GM23248 (cell line): ENCODE data around the gene LGR5. TPM values are rescaled to one million over a fixed set of nuclear protein-coding genes. Genes with fewer than 3 reads are reported as not detected.
"Not testable (repeated sequence)": the region's sequence is repeated elsewhere in the genome, so short reads cannot be mapped to it uniquely, and the experiment has no call there.

Experiments
- DNase-seq: peaks from one replicate; pipeline ENCODE4 v3.0.0-alpha.2; 2015
- H2AFZ ChIP-seq: fragments of 200-600 bp; sonication (generic); 2 replicates; pipeline ENCODE4 v1.6.1; 2016; ENCODE audit warnings: antibody characterized with exemption
- H3F3A ChIP-seq: fragments of 200-600 bp; sonication (generic); 2 replicates; pipeline ENCODE4 v1.6.1; 2016; ENCODE audit warnings: mild to moderate bottlenecking, antibody characterized with exemption, mixed run types; ENCODE audit not compliant: insufficient read depth
- H3K27ac ChIP-seq: fragments of 200-600 bp; sonication (generic); 2 replicates; pipeline ENCODE4 v1.5.1; 2016; ENCODE audit warnings: mild to moderate bottlenecking
- H3K27me3 ChIP-seq: fragments of 200-600 bp; sonication (generic); replicated peaks from 2 replicates; pipeline ENCODE4 v1.6.1; 2016; ENCODE audit warnings: mild to moderate bottlenecking; ENCODE audit not compliant: insufficient read depth
- H3K36me3 ChIP-seq: fragments of 200-600 bp; sonication (generic); 2 replicates; pipeline ENCODE4 v1.6.1; 2016; ENCODE audit warnings: low read depth, mild to moderate bottlenecking
- H3K4me1 ChIP-seq: fragments of 200-600 bp; sonication (generic); 2 replicates; pipeline ENCODE4 v1.6.1; 2016; ENCODE audit warnings: mild to moderate bottlenecking; ENCODE audit not compliant: insufficient read depth
- H3K4me2 ChIP-seq: fragments of 200-600 bp; sonication (generic); one replicate; pipeline ENCODE4 v1.6.1; 2016; ENCODE audit warnings: mild to moderate bottlenecking; ENCODE audit not compliant: unreplicated experiment
- H3K4me3 ChIP-seq: fragments of 200-600 bp; sonication (generic); 2 replicates; pipeline ENCODE4 v1.5.1; 2016; ENCODE audit warnings: mild to moderate bottlenecking
- H3K79me2 ChIP-seq: fragments of 200-600 bp; sonication (generic); 2 replicates; pipeline ENCODE4 v1.6.1; 2016; ENCODE audit warnings: mild to moderate bottlenecking; ENCODE audit not compliant: insufficient read depth
- H3K9ac ChIP-seq: fragments of 200-600 bp; sonication (generic); 2 replicates; pipeline ENCODE4 v1.6.1; 2016; ENCODE audit warnings: mild to moderate bottlenecking
- H3K9me2 ChIP-seq: fragments of 200-600 bp; sonication (generic); 2 replicates; pipeline ENCODE4 v1.6.1; 2016; ENCODE audit warnings: mixed run types, mild to moderate bottlenecking, moderate library complexity; ENCODE audit not compliant: insufficient read depth
- H3K9me3 ChIP-seq: fragments of 200-600 bp; sonication (generic); one replicate; pipeline ENCODE4 v1.6.1; 2017; ENCODE audit warnings: low read depth
- H4K20me1 ChIP-seq: fragments of 200-600 bp; sonication (generic); 2 replicates; pipeline ENCODE4 v1.6.0; 2016; ENCODE audit not compliant: insufficient read depth
- EZH2 ChIP-seq: fragments of 200-600 bp; sonication (generic); IDR thresholded peaks from 2 replicates; pipeline ENCODE4 v1.6.1; 2018; ENCODE audit warnings: antibody characterized with exemption, mild to moderate bottlenecking; ENCODE audit not compliant: insufficient read depth, poor library complexity, severe bottlenecking
- EZH2phosphoT487 ChIP-seq: fragments of 200-600 bp; sonication (generic); IDR thresholded peaks from 2 replicates; pipeline ENCODE4 v1.6.1; 2018; ENCODE audit warnings: antibody characterized with exemption, moderate library complexity, mild to moderate bottlenecking, low read depth; ENCODE audit not compliant: insufficient read depth
- WGBS, 2 experiments: methylation state at CpG; one replicate each; pipeline ENCODE4 v1.1.6; 2015 to 2017; ENCODE audit warnings: low lambda C conversion rate in 2 of 2, low coverage in 1 of 2; ENCODE audit errors: missing lambda C conversion rate in 2 of 2; 5-methylcytosine and 5-hydroxymethylcytosine counted together
- in situ Hi-C: fragments of 300-500 bp; cut with MboI; formaldehyde crosslinking; loops from 2 replicates; pipeline ENCODE4 v1.15.0; 2020
- polyA plus RNA-seq: library from polyadenylated mRNA; unstranded; fragments of >200 nt; fragmentation: Nextera tagmentation; extraction: Ambion mirVana; gene quantifications from 2 replicates; pipeline ENCODE4 v1.2.1, GENCODE V29; 2016
- total RNA-seq: library from RNA; depleted of rRNA; stranded (reverse); fragments of >200 nt; shearing (Covaris generic); gene quantifications from 2 replicates; pipeline ENCODE4 v1.2.3, GENCODE V29; 2014

The LGR5 gene
- total and polyA plus RNA-seq, 2 experiments from 2014 or later: not detected

GRCh38 chr12:71478270-71478669 is 38.7 kb downstream of the LGR5 start:
- peaks cover 24% of the 10 kb centered on the region; the same call in 1 of the 2 replicates for H3K4me1 ChIP-seq
- no peak for TF ChIP-seq EZH2
- no peak for TF ChIP-seq EZH2phosphoT487
- no peaks in the 10 kb centered on the region for H3K36me3 ChIP-seq
- H3K9me2 ChIP-seq: no peaks in the 10 kb centered on the region
- H3K4me2 ChIP-seq: no peak overlapping the region
- H3K27ac ChIP-seq: no peak overlapping the region
- no peak overlapping the region for H3K4me3 ChIP-seq
- WGBS, 2 experiments: 25 to 32% methylated on average over 1 of the region's 1 CpG
- H3F3A ChIP-seq: peaks cover 6% of the 10 kb centered on the region
- no peak overlapping the region for H3K9ac ChIP-seq
- in situ Hi-C loops: no loop called here
- H3K9me3 ChIP-seq: no peaks in the 10 kb centered on the region
- H3K27me3 ChIP-seq: no peaks in the 10 kb centered on the region; the same call in 1 of the 2 replicates
- no peaks in the 10 kb centered on the region for H3K79me2 ChIP-seq
- no peak for DNase-seq
- H2AFZ ChIP-seq: no peak overlapping the region
- no peaks in the 10 kb centered on the region for H4K20me1 ChIP-seq

GRCh38 chr12:71484272-71484905 is 44.8 kb downstream of the LGR5 start:
- no peak for TF ChIP-seq EZH2phosphoT487
- TF ChIP-seq EZH2: no peak
- H3K27me3 ChIP-seq: no peaks in the 10 kb centered on the region; the same call in 1 of the 2 replicates
- in situ Hi-C loops: no loop called here
- 56 to 58% methylated on average over 8 of the region's 8 CpGs for WGBS, 2 experiments
- no peak overlapping the region for H3K9ac ChIP-seq
- H3K27ac ChIP-seq: no peak overlapping the region
- no peaks in the 10 kb centered on the region for H3F3A ChIP-seq
- H3K4me2 ChIP-seq: no peak overlapping the region
- H3K9me3 ChIP-seq: no peaks in the 10 kb centered on the region
- H3K4me3 ChIP-seq: no peak overlapping the region
- no peaks in the 10 kb centered on the region for H3K36me3 ChIP-seq
- H4K20me1 ChIP-seq: no peaks in the 10 kb centered on the region
- no peaks in the 10 kb centered on the region for H3K9me2 ChIP-seq
- no peaks in the 10 kb centered on the region for H3K79me2 ChIP-seq
- H2AFZ ChIP-seq: no peak overlapping the region; the same call in 1 of the 2 replicates
- DNase-seq: no peak
- no peaks in the 10 kb centered on the region for H3K4me1 ChIP-seq

- H4K20me1 ChIP-seq, H3K27me3 ChIP-seq, H3K36me3 ChIP-seq, H3K79me2 ChIP-seq, H3K27ac ChIP-seq, H3K9me2 ChIP-seq, H3F3A ChIP-seq, DNase-seq, H3K9ac ChIP-seq, in situ Hi-C loops, H3K4me3 ChIP-seq, H3K9me3 ChIP-seq, H2AFZ ChIP-seq, H3K4me1 ChIP-seq, H3K4me2 ChIP-seq: not testable (repeated sequence)
- WGBS, 2 experiments: 72 to 95% methylated on average over 2 of the region's 2 CpGs
These were observed 51.2 kb downstream of the LGR5 start for GRCh38 chr12:71490844-71491243.

- Histone ChIP-seq H3K4me1 (no peaks in the 10 kb centered on the region), H3K9me3 (no peaks in the 10 kb centered on the region), H4K20me1 (no peaks in the 10 kb centered on the region), H2AFZ (no peak overlapping the region), H3K9ac (no peak overlapping the region), H3K36me3 (no peaks in the 10 kb centered on the region), H3K4me3 (no peak overlapping the region), H3K4me2 (no peak overlapping the region), H3K79me2 (no peaks in the 10 kb centered on the region), H3K9me2 (no peaks in the 10 kb centered on the region), H3K27ac (no peak overlapping the region), H3K27me3 (no peaks in the 10 kb centered on the region), H3F3A (no peaks in the 10 kb centered on the region)
- in situ Hi-C loops: no loop called here
- 61 to 62% methylated on average over 2 of the region's 2 CpGs for whole genome bisulfite sequencing, 2 experiments
- no peak for DNase-seq
- TF ChIP-seq EZH2phosphoT487 (no peak), EZH2 (no peak)
These were observed 53.0 kb downstream of the LGR5 start for GRCh38 chr12:71492604-71493003.

GRCh38 chr12:71499834-71500233 is 60.2 kb downstream of the LGR5 start:
- DNase-seq: no peak
- Histone ChIP-seq H3F3A (no peaks in the 10 kb centered on the region), H3K9ac (no peak overlapping the region), H3K9me3 (no peaks in the 10 kb centered on the region), H3K9me2 (no peaks in the 10 kb centered on the region), H3K79me2 (no peaks in the 10 kb centered on the region), H3K4me3 (no peak overlapping the region), H3K36me3 (no peaks in the 10 kb centered on the region), H2AFZ (no peak overlapping the region), H3K27ac (no peak overlapping the region), H4K20me1 (no peaks in the 10 kb centered on the region), H3K4me2 (no peak overlapping the region), H3K4me1 (no peaks in the 10 kb centered on the region), H3K27me3 (no peaks in the 10 kb centered on the region; the same call in 1 of the 2 replicates)
- TF ChIP-seq EZH2phosphoT487 (no peak), EZH2 (no peak)
- in situ Hi-C loops: no loop called here
- WGBS, 2 experiments: 65 to 71% methylated on average over 4 of the region's 4 CpGs
